Stimulated activated CD4-positive, alpha-beta T cell treated with anti-CD3 and anti-CD28 coated beads, TNF-alpha, amount 100 ng/mL, for 48 hours (primary cell): ENCODE data around the gene FAXC.
"Not testable (repeated sequence)": the region's sequence is repeated elsewhere in the genome, so short reads cannot be mapped to it uniquely, and the experiment has no call there.

Experiments
- DNase-seq, 3 donors: peaks; one replicate each; pipeline ENCODE4 v3.0.0-alpha.2; 2020; ENCODE audit warnings: low read depth in 3 of 3

The FAXC gene

GRCh38 chr6:99285881-99286280 is 63.6 kb downstream of the FAXC start:
- no peak for DNase-seq

GRCh38 chr6:99282479-99283062 is 66.9 kb downstream of the FAXC start:
- DNase-seq: no peak

GRCh38 chr6:99276747-99277146 is 72.7 kb downstream of the FAXC start:
- no peak for DNase-seq

- no peak for DNase-seq
Observed at GRCh38 chr6:99270826-99271225, 78.6 kb downstream of the FAXC start.

- DNase-seq: no peak
Observed at GRCh38 chr6:99270030-99270429, 79.4 kb downstream of the FAXC start.

- no peak for DNase-seq
Observed at GRCh38 chr6:99269207-99269606, 80.3 kb downstream of the FAXC start.

GRCh38 chr6:99266996-99267395 is 82.5 kb downstream of the FAXC start:
- not testable (repeated sequence) for DNase-seq

- DNase-seq: not testable (repeated sequence)
Observed at GRCh38 chr6:99265447-99265846, 84.0 kb downstream of the FAXC start.

- no peak for DNase-seq
Observed at GRCh38 chr6:99254616-99255550, 94.6 kb downstream of the FAXC start.

- DNase-seq: no peak
Observed at GRCh38 chr6:99253271-99253670, 96.2 kb downstream of the FAXC start.

- DNase-seq: no peak
Observed at GRCh38 chr6:99252421-99252820, 97.1 kb downstream of the FAXC start.

GRCh38 chr6:99250476-99250875 is 99.0 kb downstream of the FAXC start:
- DNase-seq: no peak

- DNase-seq: no peak
Observed at GRCh38 chr6:99246602-99247001, 102.9 kb downstream of the FAXC start.

- no peak for DNase-seq
Observed at GRCh38 chr6:99241905-99242534, 107.5 kb downstream of the FAXC start.

GRCh38 chr6:99236010-99236409 is 113.5 kb downstream of the FAXC start:
- DNase-seq: no peak

- no peak for DNase-seq
Observed at GRCh38 chr6:99233219-99233618, 116.3 kb downstream of the FAXC start.

GRCh38 chr6:99232056-99232455 is 117.4 kb downstream of the FAXC start:
- DNase-seq: no peak

- no peak for DNase-seq
Observed at GRCh38 chr6:99225172-99225571, 124.3 kb downstream of the FAXC start.
